BLaER1 (cell line): Measurements from ENCODE around the gene VSTM4.

Experiments
- H3K27ac ChIP-seq: shearing (Covaris generic); formaldehyde crosslinking; 2 replicates; pipeline ENCODE4 v1.8.1; 2022
- H3K27me3 ChIP-seq: shearing (Covaris generic); formaldehyde crosslinking; 2 replicates; pipeline ENCODE4 v1.8.1; 2022
- H3K36me3 ChIP-seq: shearing (Covaris generic); formaldehyde crosslinking; 2 replicates; pipeline ENCODE4 v1.8.1; 2022
- H3K4me1 ChIP-seq: shearing (Covaris generic); formaldehyde crosslinking; 2 replicates; pipeline ENCODE4 v1.8.1; 2022
- H3K4me2 ChIP-seq: shearing (Covaris generic); formaldehyde crosslinking; 2 replicates; pipeline ENCODE4 v1.8.1; 2022
- H3K4me3 ChIP-seq: shearing (Covaris generic); formaldehyde crosslinking; 2 replicates; pipeline ENCODE4 v1.8.1; 2022
- H3K9ac ChIP-seq: shearing (Covaris generic); formaldehyde crosslinking; 2 replicates; pipeline ENCODE4 v1.8.1; 2022
- H3K9me3 ChIP-seq: shearing (Covaris generic); formaldehyde crosslinking; 2 replicates; pipeline ENCODE4 v1.8.1; 2022
- H4K20me1 ChIP-seq: shearing (Covaris generic); formaldehyde crosslinking; 2 replicates; pipeline ENCODE4 v1.8.1; 2022
- Cebpa-rat ChIP-seq: shearing (Covaris generic); IDR thresholded peaks from 2 replicates; pipeline ENCODE4 v1.8.1; 2022

VSTM4 gene

GRCh38 chr10:49062229-49062628, 53.1 kb downstream of the VSTM4 start:
- H3K4me3 ChIP-seq: no peak overlapping the region

GRCh38 chr10:49061667-49062066, 53.7 kb downstream of the VSTM4 start:
- H3K4me3 ChIP-seq: no peak overlapping the region
- H4K20me1 ChIP-seq: no peaks in the 10 kb centered on the region
- H3K9me3 ChIP-seq: peaks cover 43% of the 10 kb centered on the region
- H3K9ac ChIP-seq: no peak overlapping the region
- no peaks in the 10 kb centered on the region for H3K36me3 ChIP-seq
- H3K27me3 ChIP-seq: no peaks in the 10 kb centered on the region
- no peak overlapping the region for H3K27ac ChIP-seq
- TF ChIP-seq Cebpa-rat: no peak
- no peaks in the 10 kb centered on the region for H3K4me1 ChIP-seq
- H3K4me2 ChIP-seq: no peak overlapping the region

More at GRCh38 chr10:49062229-49062628, 53.1 kb downstream of the VSTM4 start:
- peaks cover 43% of the 10 kb centered on the region for H3K9me3 ChIP-seq
- no peak overlapping the region for H3K4me2 ChIP-seq
- no peak overlapping the region for H3K27ac ChIP-seq
- H3K4me1 ChIP-seq: no peaks in the 10 kb centered on the region
- no peaks in the 10 kb centered on the region for H3K27me3 ChIP-seq
- no peaks in the 10 kb centered on the region for H3K36me3 ChIP-seq
- H3K9ac ChIP-seq: no peak overlapping the region
- H4K20me1 ChIP-seq: no peaks in the 10 kb centered on the region
- TF ChIP-seq Cebpa-rat: no peak

GRCh38 chr10:49058463-49059255, 56.7 kb downstream of the VSTM4 start:
- Histone ChIP-seq H3K9me3 (peaks cover 39% of the 10 kb centered on the region), H3K4me2 (no peak overlapping the region), H3K36me3 (no peaks in the 10 kb centered on the region), H3K27me3 (no peaks in the 10 kb centered on the region), H3K4me1 (no peaks in the 10 kb centered on the region), H3K9ac (no peak overlapping the region), H4K20me1 (no peaks in the 10 kb centered on the region), H3K27ac (no peak overlapping the region), H3K4me3 (no peak overlapping the region)
- no peak for TF ChIP-seq Cebpa-rat

- no peaks in the 10 kb centered on the region for H3K4me1 ChIP-seq
- peaks cover 26% of the 10 kb centered on the region for H3K9me3 ChIP-seq
- H3K9ac ChIP-seq: no peak overlapping the region
- no peak for TF ChIP-seq Cebpa-rat
- H3K4me3 ChIP-seq: no peak overlapping the region
- H3K27me3 ChIP-seq: no peaks in the 10 kb centered on the region
- no peaks in the 10 kb centered on the region for H4K20me1 ChIP-seq
- H3K27ac ChIP-seq: no peak overlapping the region
- no peaks in the 10 kb centered on the region for H3K36me3 ChIP-seq
- H3K4me2 ChIP-seq: no peak overlapping the region
Measured at GRCh38 chr10:49057231-49057880, 58.0 kb downstream of the VSTM4 start.

- H3K4me1 ChIP-seq: no peaks in the 10 kb centered on the region
Measured at GRCh38 chr10:49056356-49056755, 59.0 kb downstream of the VSTM4 start.

GRCh38 chr10:49055221-49055849, 60.0 kb downstream of the VSTM4 start:
- H4K20me1 ChIP-seq: no peaks in the 10 kb centered on the region
- no peaks in the 10 kb centered on the region for H3K27me3 ChIP-seq
- peaks cover 12% of the 10 kb centered on the region for H3K9me3 ChIP-seq
- H3K4me3 ChIP-seq: no peak overlapping the region
- TF ChIP-seq Cebpa-rat: no peak
- no peaks in the 10 kb centered on the region for H3K36me3 ChIP-seq
- no peak overlapping the region for H3K4me2 ChIP-seq
- no peaks in the 10 kb centered on the region for H3K4me1 ChIP-seq
- no peak overlapping the region for H3K27ac ChIP-seq
- no peak overlapping the region for H3K9ac ChIP-seq

More at GRCh38 chr10:49056356-49056755, 59.0 kb downstream of the VSTM4 start:
- Histone ChIP-seq H3K36me3 (no peaks in the 10 kb centered on the region), H3K27me3 (no peaks in the 10 kb centered on the region), H4K20me1 (no peaks in the 10 kb centered on the region), H3K4me3 (no peak overlapping the region), H3K9me3 (peaks cover 16% of the 10 kb centered on the region), H3K4me2 (no peak overlapping the region), H3K27ac (no peak overlapping the region), H3K9ac (no peak overlapping the region)
- TF ChIP-seq Cebpa-rat: no peak

- no peaks in the 10 kb centered on the region for H3K4me1 ChIP-seq
- TF ChIP-seq Cebpa-rat: no peak
- H3K27ac ChIP-seq: no peak overlapping the region
- H3K4me3 ChIP-seq: no peak overlapping the region
- no peaks in the 10 kb centered on the region for H3K36me3 ChIP-seq
- H3K4me2 ChIP-seq: no peak overlapping the region
- no peaks in the 10 kb centered on the region for H4K20me1 ChIP-seq
- H3K27me3 ChIP-seq: no peaks in the 10 kb centered on the region
- H3K9me3 ChIP-seq: peaks cover 6% of the 10 kb centered on the region
- no peak overlapping the region for H3K9ac ChIP-seq
Measured at GRCh38 chr10:49054753-49055152, 60.6 kb downstream of the VSTM4 start.

GRCh38 chr10:49053998-49054692, 61.2 kb downstream of the VSTM4 start:
- Histone ChIP-seq H3K9ac (no peak overlapping the region), H3K36me3 (no peaks in the 10 kb centered on the region), H3K27ac (no peak overlapping the region), H3K27me3 (no peaks in the 10 kb centered on the region), H4K20me1 (no peaks in the 10 kb centered on the region), H3K9me3 (peaks cover under 1% of the 10 kb centered on the region; the same call in 1 of the 2 replicates), H3K4me1 (no peaks in the 10 kb centered on the region), H3K4me2 (no peak overlapping the region), H3K4me3 (no peak overlapping the region)
- no peak for TF ChIP-seq Cebpa-rat

GRCh38 chr10:49053053-49053997, 62.0 kb downstream of the VSTM4 start:
- Histone ChIP-seq H3K9ac (no peak overlapping the region), H3K9me3 (no peaks in the 10 kb centered on the region), H3K27me3 (no peaks in the 10 kb centered on the region), H4K20me1 (no peaks in the 10 kb centered on the region), H3K4me2 (no peak overlapping the region), H3K4me1 (no peaks in the 10 kb centered on the region), H3K27ac (no peak overlapping the region), H3K36me3 (no peaks in the 10 kb centered on the region), H3K4me3 (no peak overlapping the region)
- TF ChIP-seq Cebpa-rat: no peak
